Right lobe of liver (tissue), 4 donors: ENCODE data around the gene LYPD6B.

Experiments
- POLR2A ChIP-seq: fragments of 450-650 bp; IDR thresholded peaks from one replicate; pipeline ENCODE4 v1.6.1; 2017; ENCODE audit warnings: antibody characterized with exemption, mild to moderate bottlenecking
- TF ChIP-seq, protein P1 (sequence below), 4 donors: fragments of 200-600 bp in 3 of 4; fragments of 450-650 bp in 1 of 4; IDR thresholded peaks; one replicate each; pipeline versions ENCODE4 v1.5.1 to v1.8.0; 2016 to 2022; ENCODE audit warnings: antibody characterized with exemption in 4 of 4, mild to moderate bottlenecking in 2 of 4
- donor health status: DM: no; HTN: no; CAD: no.
- donor health status: DM: no; HTN: no; CAD: no.
- donor health status: DM: no; HTN: yes; CAD: no.

GRCh38 chr2:149187057-149187456, 148.6 kb downstream of the LYPD6B start:
- TF ChIP-seq, protein P1, sequence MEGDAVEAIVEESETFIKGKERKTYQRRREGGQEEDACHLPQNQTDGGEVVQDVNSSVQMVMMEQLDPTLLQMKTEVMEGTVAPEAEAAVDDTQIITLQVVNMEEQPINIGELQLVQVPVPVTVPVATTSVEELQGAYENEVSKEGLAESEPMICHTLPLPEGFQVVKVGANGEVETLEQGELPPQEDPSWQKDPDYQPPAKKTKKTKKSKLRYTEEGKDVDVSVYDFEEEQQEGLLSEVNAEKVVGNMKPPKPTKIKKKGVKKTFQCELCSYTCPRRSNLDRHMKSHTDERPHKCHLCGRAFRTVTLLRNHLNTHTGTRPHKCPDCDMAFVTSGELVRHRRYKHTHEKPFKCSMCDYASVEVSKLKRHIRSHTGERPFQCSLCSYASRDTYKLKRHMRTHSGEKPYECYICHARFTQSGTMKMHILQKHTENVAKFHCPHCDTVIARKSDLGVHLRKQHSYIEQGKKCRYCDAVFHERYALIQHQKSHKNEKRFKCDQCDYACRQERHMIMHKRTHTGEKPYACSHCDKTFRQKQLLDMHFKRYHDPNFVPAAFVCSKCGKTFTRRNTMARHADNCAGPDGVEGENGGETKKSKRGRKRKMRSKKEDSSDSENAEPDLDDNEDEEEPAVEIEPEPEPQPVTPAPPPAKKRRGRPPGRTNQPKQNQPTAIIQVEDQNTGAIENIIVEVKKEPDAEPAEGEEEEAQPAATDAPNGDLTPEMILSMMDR (IDR thresholded peaks at IDR 0.05): no peak
- no peak for TF ChIP-seq POLR2A
